Measurements from ENCODE around the gene TBC1D22A.

DNA sequence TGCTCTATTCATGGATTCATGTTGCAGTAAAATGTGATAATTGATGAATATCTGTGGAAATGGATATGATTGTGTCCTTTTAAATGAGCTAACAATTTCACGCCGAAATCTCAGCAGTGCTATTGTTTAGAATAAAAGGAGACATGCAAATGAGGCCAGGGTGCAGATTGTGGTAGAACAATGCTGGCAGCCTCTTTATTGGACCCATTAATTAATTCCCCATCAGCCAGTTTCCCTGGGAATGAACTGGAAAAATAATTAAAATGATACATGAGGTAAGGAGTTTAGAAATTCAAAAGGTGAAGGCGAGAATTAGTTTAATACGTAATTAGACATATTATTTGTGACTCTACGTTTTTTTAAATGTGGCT lies 306.2 kb downstream of the TBC1D22A start:
- TF ChIP-seq, protein P1, sequence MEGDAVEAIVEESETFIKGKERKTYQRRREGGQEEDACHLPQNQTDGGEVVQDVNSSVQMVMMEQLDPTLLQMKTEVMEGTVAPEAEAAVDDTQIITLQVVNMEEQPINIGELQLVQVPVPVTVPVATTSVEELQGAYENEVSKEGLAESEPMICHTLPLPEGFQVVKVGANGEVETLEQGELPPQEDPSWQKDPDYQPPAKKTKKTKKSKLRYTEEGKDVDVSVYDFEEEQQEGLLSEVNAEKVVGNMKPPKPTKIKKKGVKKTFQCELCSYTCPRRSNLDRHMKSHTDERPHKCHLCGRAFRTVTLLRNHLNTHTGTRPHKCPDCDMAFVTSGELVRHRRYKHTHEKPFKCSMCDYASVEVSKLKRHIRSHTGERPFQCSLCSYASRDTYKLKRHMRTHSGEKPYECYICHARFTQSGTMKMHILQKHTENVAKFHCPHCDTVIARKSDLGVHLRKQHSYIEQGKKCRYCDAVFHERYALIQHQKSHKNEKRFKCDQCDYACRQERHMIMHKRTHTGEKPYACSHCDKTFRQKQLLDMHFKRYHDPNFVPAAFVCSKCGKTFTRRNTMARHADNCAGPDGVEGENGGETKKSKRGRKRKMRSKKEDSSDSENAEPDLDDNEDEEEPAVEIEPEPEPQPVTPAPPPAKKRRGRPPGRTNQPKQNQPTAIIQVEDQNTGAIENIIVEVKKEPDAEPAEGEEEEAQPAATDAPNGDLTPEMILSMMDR (IDR thresholded peaks at IDR 0.05; ENCODE audit: low read length), result no peak
- no peak for TF ChIP-seq EZH2phosphoT487 (IDR thresholded peaks at IDR 0.05; ENCODE audit: low read length)
- no peak for TF ChIP-seq EZH2 (optimal IDR thresholded peaks at IDR 0.05; ENCODE audit: low read depth, low read length)
